D721Med (cell line): ENCODE measurements around the gene TAP1.
"Not testable (repeated sequence)": the region's sequence is repeated elsewhere in the genome, so short reads cannot be mapped to it uniquely, and the experiment has no call there.

ENCODE experiments used
- DNase-seq: peaks from one replicate; pipeline ENCODE4 v3.0.0; 2011; ENCODE audit warnings: low spot score; ENCODE audit not compliant: insufficient read length
- FAIRE-seq: peaks from 2 replicates; lab custom pipeline; 2011; peaks lifted over from hg19 to GRCh38; lab: Jason Lieb, UNC
- CTCF ChIP-seq: IDR thresholded peaks from 2 replicates; pipeline ENCODE4 v1.5.1; 2012; ENCODE audit warnings: mild to moderate bottlenecking, control low read depth; ENCODE audit not compliant: insufficient read depth; ENCODE audit errors: missing control alignments

TAP1 gene

GRCh38 chr6:32816746-32817204, 36.7 kb downstream of the TAP1 start, which contains the start of gene HLA-DOB:
Gene HLA-DOB (minus strand): TSS chr6:32817002. CDS start chr6:32816951, 51 bp downstream.
- no peak for FAIRE-seq
- TF ChIP-seq CTCF: no peak
- DNase-seq: no peak

- no peak for DNase-seq
- TF ChIP-seq CTCF: no peak
- no peak for FAIRE-seq
Observed at GRCh38 chr6:32815996-32816395, 37.5 kb downstream of the TAP1 start.

- FAIRE-seq (no peak), DNase-seq (no peak)
- TF ChIP-seq CTCF: no peak
Observed at GRCh38 chr6:32815115-32815514, 38.4 kb downstream of the TAP1 start.

- DNase-seq (no peak), FAIRE-seq (no peak)
- no peak for TF ChIP-seq CTCF
Observed at GRCh38 chr6:32814145-32814544, 39.4 kb downstream of the TAP1 start.

- FAIRE-seq: no peak
- DNase-seq: no peak
- TF ChIP-seq CTCF: no peak
Observed at GRCh38 chr6:32809171-32809570, 44.3 kb downstream of the TAP1 start.

GRCh38 chr6:32807020-32807580, 46.4 kb downstream of the TAP1 start:
- no peak for TF ChIP-seq CTCF
- FAIRE-seq (no peak), DNase-seq (no peak)

- not testable (repeated sequence) for DNase-seq, FAIRE-seq
Observed at GRCh38 chr6:32805404-32805803, 48.1 kb downstream of the TAP1 start.

GRCh38 chr6:32803416-32803815, 50.1 kb downstream of the TAP1 start:
- FAIRE-seq: no peak
- no peak for DNase-seq
- TF ChIP-seq CTCF: no peak
